ENCODE measurements around the gene SPSB2.
"Not testable (repeated sequence)": the region's sequence is repeated elsewhere in the genome, so short reads cannot be mapped to it uniquely, and the experiment has no call there.

Gene SPSB2

GRCh38 chr12:6894321-6894720, 21.2 kb upstream of the SPSB2 start:
- H3K36me3 ChIP-seq (ENCODE audit: insufficient read depth, low read length): no peaks in the 10 kb centered on the region

GRCh38 chr12:6892683-6893082, 19.6 kb upstream of the SPSB2 start:
- H3K79me2 ChIP-seq (ENCODE audit: insufficient read depth, low read length); H2AFZ ChIP-seq (ENCODE audit: low read depth, low read length); H3K9ac ChIP-seq (ENCODE audit: low read depth, low read length); H4K20me1 ChIP-seq (ENCODE audit: insufficient read depth, low read length); H3K27me3 ChIP-seq (ENCODE audit: insufficient read depth, low read length, poor library complexity); H3K27ac ChIP-seq (ENCODE audit: low read length); H3K4me3 ChIP-seq (ENCODE audit: low read depth in 1 of 2, low read length in 2 of 2); ATAC-seq (ENCODE audit: insufficient read depth, low read depth); H3K36me3 ChIP-seq (ENCODE audit: insufficient read depth, low read length); DNase-seq; H3K9me3 ChIP-seq (ENCODE audit: insufficient read depth, low read length, severe bottlenecking): not testable (repeated sequence)
- peak overlapping the region; percentile 67; the same call in 1 of the 2 replicates for H3K4me2 ChIP-seq (ENCODE audit: insufficient read depth, low read length)
- peaks cover 23% of the 10 kb centered on the region for H3K4me1 ChIP-seq (ENCODE audit: insufficient read depth, low read length)

More at GRCh38 chr12:6894321-6894720, 21.2 kb upstream of the SPSB2 start:
- Histone ChIP-seq H3K9ac (ENCODE audit: low read depth, low read length) (no peak overlapping the region), H3K4me1 (ENCODE audit: insufficient read depth, low read length) (peaks cover 23% of the 10 kb centered on the region), H3K4me3 (ENCODE audit: low read depth in 1 of 2, low read length in 2 of 2) (no peak overlapping the region), H3K27ac (ENCODE audit: low read length) (no peak overlapping the region), H2AFZ (ENCODE audit: low read depth, low read length) (no peak overlapping the region), H4K20me1 (ENCODE audit: insufficient read depth, low read length) (no peaks in the 10 kb centered on the region), H3K79me2 (ENCODE audit: insufficient read depth, low read length) (peaks cover 6% of the 10 kb centered on the region; the same call in 1 of the 2 replicates), H3K4me2 (ENCODE audit: insufficient read depth, low read length) (no peak overlapping the region), H3K9me3 (ENCODE audit: insufficient read depth, low read length, severe bottlenecking) (no peaks in the 10 kb centered on the region), H3K27me3 (ENCODE audit: insufficient read depth, low read length, poor library complexity) (no peaks in the 10 kb centered on the region)
- ATAC-seq (ENCODE audit: insufficient read depth, low read depth): no peak
- no peak for TF ChIP-seq EZH2 (IDR thresholded peaks at IDR 0.05; ENCODE audit: borderline replicate concordance, low read depth, low read length, severe bottlenecking)
- TF ChIP-seq CTCF (IDR thresholded peaks at IDR 0.05; ENCODE audit: borderline replicate concordance, extremely low read depth, low read length, poor library complexity, severe bottlenecking): no peak
- no peak for DNase-seq

- Histone ChIP-seq H3K36me3 (ENCODE audit: insufficient read depth, low read length) (no peaks in the 10 kb centered on the region), H3K79me2 (ENCODE audit: insufficient read depth, low read length) (peaks cover 6% of the 10 kb centered on the region; the same call in 1 of the 2 replicates), H3K27ac (ENCODE audit: low read length) (peak overlapping the region; percentile 97), H3K4me1 (ENCODE audit: insufficient read depth, low read length) (peaks cover 23% of the 10 kb centered on the region), H3K27me3 (ENCODE audit: insufficient read depth, low read length, poor library complexity) (no peaks in the 10 kb centered on the region), H3K4me3 (ENCODE audit: low read depth in 1 of 2, low read length in 2 of 2) (peak overlapping the region; percentile 44 to 67; a peak in 3 of 4 replicates), H4K20me1 (ENCODE audit: insufficient read depth, low read length) (no peaks in the 10 kb centered on the region), H2AFZ (ENCODE audit: low read depth, low read length) (peak overlapping the region; percentile 94), H3K4me2 (ENCODE audit: insufficient read depth, low read length) (peak overlapping the region; percentile 67), H3K9ac (ENCODE audit: low read depth, low read length) (peak overlapping the region; percentile 90), H3K9me3 (ENCODE audit: insufficient read depth, low read length, severe bottlenecking) (no peaks in the 10 kb centered on the region)
- DNase-seq (peak; percentile 30), ATAC-seq (ENCODE audit: insufficient read depth, low read depth) (peak; percentile 17)
- TF ChIP-seq EZH2 (IDR thresholded peaks at IDR 0.05; ENCODE audit: borderline replicate concordance, low read depth, low read length, severe bottlenecking) (no peak), CTCF (IDR thresholded peaks at IDR 0.05; ENCODE audit: borderline replicate concordance, extremely low read depth, low read length, poor library complexity, severe bottlenecking) (no peak)
These were observed 18.5 kb upstream of the SPSB2 start for GRCh38 chr12:6891646-6892001.

- Histone ChIP-seq H3K4me3 (ENCODE audit: low read depth in 1 of 2, low read length in 2 of 2) (peak overlapping the region; percentile 44 to 67), H3K27ac (ENCODE audit: low read length) (peak overlapping the region; percentile 97), H3K79me2 (ENCODE audit: insufficient read depth, low read length) (peaks cover 6% of the 10 kb centered on the region; the same call in 1 of the 2 replicates), H3K9ac (ENCODE audit: low read depth, low read length) (peak overlapping the region; percentile 90), H3K4me2 (ENCODE audit: insufficient read depth, low read length) (peak overlapping the region; percentile 67), H3K36me3 (ENCODE audit: insufficient read depth, low read length) (no peaks in the 10 kb centered on the region), H3K9me3 (ENCODE audit: insufficient read depth, low read length, severe bottlenecking) (no peaks in the 10 kb centered on the region), H4K20me1 (ENCODE audit: insufficient read depth, low read length) (no peaks in the 10 kb centered on the region), H2AFZ (ENCODE audit: low read depth, low read length) (peak overlapping the region; percentile 94), H3K27me3 (ENCODE audit: insufficient read depth, low read length, poor library complexity) (no peaks in the 10 kb centered on the region), H3K4me1 (ENCODE audit: insufficient read depth, low read length) (peaks cover 23% of the 10 kb centered on the region)
- peak; percentile 92 for ATAC-seq (ENCODE audit: insufficient read depth, low read depth)
- TF ChIP-seq EZH2 (IDR thresholded peaks at IDR 0.05; ENCODE audit: borderline replicate concordance, low read depth, low read length, severe bottlenecking) (no peak), CTCF (IDR thresholded peaks at IDR 0.05; ENCODE audit: borderline replicate concordance, extremely low read depth, low read length, poor library complexity, severe bottlenecking) (peak; percentile 82)
- DNase-seq: peak; percentile 99
These were observed 17.9 kb upstream of the SPSB2 start for GRCh38 chr12:6890789-6891645.

GRCh38 chr12:6889775-6890573, 16.9 kb upstream of the SPSB2 start:
- H3K4me3 ChIP-seq (ENCODE audit: low read depth in 1 of 2, low read length in 2 of 2): peak overlapping the region in 1 of 2 experiments; percentile 51; a peak in 2 of 4 replicates
- H3K9me3 ChIP-seq (ENCODE audit: insufficient read depth, low read length, severe bottlenecking); H3K79me2 ChIP-seq (ENCODE audit: insufficient read depth, low read length); H3K27me3 ChIP-seq (ENCODE audit: insufficient read depth, low read length, poor library complexity); H4K20me1 ChIP-seq (ENCODE audit: insufficient read depth, low read length); DNase-seq; H3K36me3 ChIP-seq (ENCODE audit: insufficient read depth, low read length); ATAC-seq (ENCODE audit: insufficient read depth, low read depth): not testable (repeated sequence)
- peak overlapping the region; percentile 91 for H3K27ac ChIP-seq (ENCODE audit: low read length)
- H3K4me2 ChIP-seq (ENCODE audit: insufficient read depth, low read length): peak overlapping the region; percentile 59
- peaks cover 23% of the 10 kb centered on the region for H3K4me1 ChIP-seq (ENCODE audit: insufficient read depth, low read length)
- peak overlapping the region; percentile 59 for H2AFZ ChIP-seq (ENCODE audit: low read depth, low read length)
- H3K9ac ChIP-seq (ENCODE audit: low read depth, low read length): peak overlapping the region; percentile 90

All from DND-41 (cell line).